ENCODE results near the gene EXOSC5. TPM values are rescaled to one million over a fixed set of nuclear protein-coding genes. Genes with fewer than 3 reads are reported as not detected.
"Not testable (repeated sequence)": the region's sequence is repeated elsewhere in the genome, so short reads cannot be mapped to it uniquely, and the experiment has no call there.

Gene EXOSC5
- polyA plus RNA-seq, 4 donors, result 8.3 to 20.2 (median 14.2) TPM

DNA sequence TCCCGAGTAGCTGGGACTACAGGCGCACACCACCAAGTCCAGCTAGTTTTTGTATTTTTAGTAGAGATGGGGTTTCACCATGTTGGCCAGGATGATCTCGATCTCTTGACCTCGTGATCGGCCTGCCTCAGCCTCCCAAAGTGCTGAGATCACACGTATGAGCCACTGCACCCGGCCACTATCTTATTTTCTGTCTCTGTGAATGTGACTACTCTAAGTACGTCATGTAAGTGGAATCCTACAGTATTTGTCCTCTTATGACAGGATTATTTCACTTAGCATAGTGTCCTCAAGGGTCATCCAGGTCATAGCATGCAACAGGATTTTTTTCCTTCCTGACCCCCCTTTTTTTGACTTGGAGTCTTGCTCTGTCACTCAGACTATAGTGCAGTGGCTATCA, 25.6 kb downstream of the EXOSC5 start:
- no peak for DNase-seq (ENCODE audit: low read depth in 4 of 4, low spot score in 3 of 4)

DNA sequence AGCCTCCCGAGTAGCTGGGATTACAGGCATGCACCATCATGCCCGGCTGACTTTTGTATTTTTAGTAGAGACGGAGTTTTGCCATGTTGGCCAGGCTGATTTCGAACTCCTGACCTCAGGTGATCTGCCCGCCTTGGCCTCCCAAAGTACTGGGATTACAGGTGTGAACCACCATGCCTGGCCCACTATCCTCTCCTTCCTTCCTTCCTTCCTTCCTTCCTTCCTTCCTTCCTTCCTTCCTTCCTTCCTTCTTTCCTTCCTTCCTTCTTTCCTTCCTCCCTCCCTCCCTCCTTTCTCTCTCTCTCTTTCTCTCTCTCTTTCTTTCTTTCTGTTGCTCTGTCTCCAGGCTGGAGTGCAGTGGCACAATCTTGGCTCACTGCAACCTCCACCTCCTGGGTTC, 26.0 kb downstream of the EXOSC5 start:
- DNase-seq (ENCODE audit: low read depth in 4 of 4, low spot score in 3 of 4), result not testable (repeated sequence)

DNA sequence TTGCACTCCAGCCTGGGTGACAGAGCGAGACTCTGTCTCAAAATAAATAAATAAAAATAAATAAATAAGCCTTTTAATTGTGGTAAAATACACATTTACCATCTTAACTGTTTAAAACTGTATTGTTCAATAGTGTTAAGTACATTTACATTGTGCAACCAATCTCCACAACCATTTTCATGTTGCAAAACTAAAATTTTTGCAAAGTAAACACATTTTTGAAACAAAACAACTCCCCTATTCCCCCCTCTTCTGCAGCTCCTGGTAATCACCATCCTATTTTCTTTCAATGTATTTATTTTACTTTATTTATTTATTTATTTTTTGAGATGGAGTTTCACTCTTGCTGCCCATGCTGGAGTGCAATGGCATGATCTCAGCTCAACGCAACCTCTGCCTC, 27.4 kb downstream of the EXOSC5 start:
- DNase-seq (ENCODE audit: low read depth in 4 of 4, low spot score in 3 of 4), result no peak

DNA sequence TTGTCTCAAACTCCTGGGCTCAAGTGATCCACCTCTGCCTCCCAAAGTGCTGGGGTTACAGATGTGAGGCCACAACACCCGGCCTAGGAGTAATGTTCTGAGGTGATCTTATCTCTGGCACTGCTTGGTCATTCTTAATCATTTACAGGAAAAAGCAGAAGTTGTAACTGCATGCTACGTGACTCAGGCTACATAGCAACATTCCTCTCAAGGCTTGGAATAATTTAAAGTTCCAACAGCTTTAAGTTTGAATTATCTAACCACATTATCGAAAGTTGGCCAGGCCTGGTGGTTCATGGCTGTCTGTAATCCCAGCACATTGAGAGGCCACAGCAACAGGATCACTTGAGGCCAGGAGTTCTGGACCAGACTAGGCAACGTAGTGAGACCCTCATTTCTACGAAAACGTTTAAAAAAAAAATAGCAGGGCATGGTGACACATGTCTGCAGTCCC, 29.3 kb downstream of the EXOSC5 start:
- no peak for DNase-seq (ENCODE audit: low read depth in 4 of 4, low spot score in 3 of 4)

DNA sequence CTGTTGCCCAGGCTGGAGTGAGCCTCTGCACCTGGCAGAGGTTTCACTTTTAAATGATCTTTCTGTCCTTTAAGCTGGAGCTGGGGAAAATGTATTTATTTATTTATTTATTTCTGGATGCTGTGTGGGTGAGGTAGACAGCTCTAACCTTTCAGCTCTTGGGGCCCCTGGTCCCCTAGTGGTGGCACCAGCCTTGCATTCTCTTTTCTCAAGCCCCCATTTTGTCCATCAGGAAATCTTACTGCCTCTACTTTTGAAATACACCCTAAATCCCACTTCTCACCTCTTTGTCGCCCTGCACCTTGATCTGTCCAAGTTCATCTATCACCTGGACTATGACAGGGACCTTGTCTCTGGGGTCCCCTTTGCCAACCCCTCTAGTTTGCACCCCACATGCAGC, 31.1 kb downstream of the EXOSC5 start:
- no peak for DNase-seq (ENCODE audit: low read depth in 4 of 4, low spot score in 3 of 4)

DNA sequence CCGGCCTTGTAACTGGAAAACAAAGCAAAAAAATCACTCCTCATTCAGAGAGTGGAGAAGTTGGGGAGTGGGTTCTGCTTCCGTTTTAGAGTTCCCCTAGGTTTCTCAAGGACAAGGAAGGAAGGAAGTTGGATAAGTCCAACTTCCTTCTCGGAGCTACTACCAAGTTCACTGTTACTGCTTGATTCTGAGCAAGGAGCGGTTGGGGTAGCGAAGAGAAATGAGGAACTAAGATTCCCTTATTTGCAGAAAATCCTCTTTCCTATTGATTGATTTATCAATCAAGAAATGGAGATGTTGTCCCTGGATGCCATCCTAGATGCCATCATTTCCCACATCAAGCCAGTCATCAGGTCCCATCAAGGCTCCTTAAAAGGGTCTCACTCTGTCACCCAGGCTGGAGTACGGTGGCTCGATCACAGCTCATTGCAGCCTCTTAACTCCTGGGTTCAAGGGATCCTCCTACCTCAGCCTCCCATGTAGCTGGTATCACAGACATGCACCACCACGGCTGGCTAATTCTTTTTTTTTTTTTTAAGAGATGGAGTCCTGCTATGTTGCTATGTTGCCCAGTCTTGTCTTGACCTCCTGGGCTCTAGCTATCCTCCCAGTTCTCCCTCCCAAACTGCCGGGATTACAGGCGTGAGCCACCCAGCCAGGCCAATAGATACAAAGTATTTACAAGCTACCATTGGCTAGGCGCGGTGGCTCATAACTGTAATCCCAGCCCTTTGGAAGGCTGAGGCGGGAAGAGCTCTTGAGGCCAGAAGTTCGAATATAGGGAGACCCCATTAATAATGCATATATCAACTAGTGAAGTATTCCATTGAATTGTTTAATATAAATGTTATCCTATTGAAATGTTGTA, 32.4 kb downstream of the EXOSC5 start:
- no peak for DNase-seq (ENCODE audit: low read depth in 4 of 4, low spot score in 3 of 4)

DNA sequence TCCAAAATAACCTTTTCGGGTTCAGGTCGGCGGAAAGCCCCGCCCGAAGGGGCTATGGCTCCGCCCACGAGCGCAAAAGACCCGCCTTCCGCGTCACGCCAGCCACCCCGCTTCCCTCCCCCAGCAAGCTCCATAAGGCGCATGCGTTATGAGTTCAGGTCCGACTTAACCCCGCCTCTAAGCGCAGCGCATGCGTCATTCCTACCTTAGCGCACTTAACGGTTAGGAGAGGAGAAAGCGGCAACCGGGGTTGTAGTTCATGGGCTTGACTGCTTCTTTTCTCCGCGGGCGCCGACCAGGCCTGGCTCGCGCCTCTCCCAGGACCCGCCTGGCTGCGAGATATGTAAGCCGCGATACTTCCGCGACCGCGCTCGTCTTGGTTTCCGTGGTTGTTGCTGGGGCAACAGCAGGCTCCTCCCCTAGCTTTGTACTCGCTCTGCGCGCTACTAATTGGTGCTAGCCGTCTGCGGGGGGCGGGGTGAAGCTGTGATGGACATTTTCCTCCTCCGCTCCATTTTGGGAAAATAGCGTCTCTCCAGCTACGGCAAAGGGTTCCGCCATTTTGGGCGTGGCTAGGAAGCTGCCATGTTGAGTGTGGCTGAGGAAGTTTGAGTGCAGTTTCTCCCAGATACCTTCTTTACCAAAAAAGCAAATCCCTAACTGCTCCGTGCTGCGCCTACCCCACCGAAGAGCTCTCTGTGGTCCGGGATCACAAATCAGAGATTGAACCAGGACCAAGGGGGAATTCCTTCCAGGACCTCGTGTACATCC, 33.2 kb downstream of the EXOSC5 start, which contains the start of gene B9D2:
B9D2 (minus strand) TSS at position 397 of the 771 bp plus-strand sequence. CDS start 630 bp downstream, outside the sequence.
- DNase-seq (ENCODE audit: low read depth in 4 of 4, low spot score in 3 of 4), result peak; percentile 96 to 97 (median 97)

DNA sequence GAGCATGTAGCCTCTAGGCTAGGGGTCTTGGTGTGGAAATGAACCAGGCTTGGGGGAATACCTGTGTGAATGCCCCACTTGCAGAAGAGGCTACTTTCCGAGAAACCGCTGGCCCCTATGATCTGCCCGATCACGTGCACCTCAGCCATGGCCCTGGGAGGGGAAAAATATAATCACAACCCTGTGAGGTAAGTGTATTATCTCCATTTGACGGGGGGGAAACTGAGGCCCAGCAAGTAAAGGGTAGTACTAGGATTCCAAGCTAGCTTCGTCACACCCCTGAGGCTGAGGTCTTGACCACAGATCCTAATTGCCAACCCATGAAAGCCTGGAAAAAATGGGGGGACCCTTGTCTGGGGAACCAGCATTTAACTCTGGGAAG, 33.8 kb downstream of the EXOSC5 start:
- DNase-seq (ENCODE audit: low read depth in 4 of 4, low spot score in 3 of 4), result no peak

DNA sequence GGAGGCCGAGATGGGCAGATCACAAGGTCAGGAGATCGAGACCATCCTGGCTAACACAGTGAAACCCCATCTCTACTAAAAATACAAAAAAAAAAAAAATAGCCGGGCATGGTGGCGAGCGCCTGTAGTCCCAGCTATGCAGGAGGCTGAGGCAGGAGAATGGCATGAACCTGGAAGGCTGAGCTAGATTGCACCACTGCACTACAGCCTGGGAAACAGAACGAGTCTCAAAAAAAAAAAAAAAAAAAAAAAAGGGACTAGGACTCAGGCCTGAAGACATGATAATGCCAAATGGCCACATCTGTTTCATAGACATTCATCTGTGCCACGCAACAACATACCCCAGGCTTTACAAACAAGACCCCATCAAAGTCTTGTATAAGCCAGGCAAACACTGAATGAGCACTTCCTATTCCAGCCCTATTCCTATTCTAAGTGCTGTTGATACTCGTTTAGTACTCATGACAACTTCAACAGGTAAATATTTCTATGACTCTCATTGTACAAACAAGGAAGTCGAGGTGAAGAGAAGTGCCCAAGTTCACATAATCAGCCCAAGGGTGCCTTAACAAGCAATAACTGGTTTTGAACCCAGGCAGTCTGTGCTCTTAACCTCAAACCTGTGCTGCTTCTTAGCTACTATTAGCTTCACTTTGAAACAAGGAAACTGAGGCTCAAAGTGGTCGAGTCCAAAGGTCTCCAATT, 34.9 kb downstream of the EXOSC5 start:
- DNase-seq (ENCODE audit: low read depth in 4 of 4, low spot score in 3 of 4), result no peak

DNA sequence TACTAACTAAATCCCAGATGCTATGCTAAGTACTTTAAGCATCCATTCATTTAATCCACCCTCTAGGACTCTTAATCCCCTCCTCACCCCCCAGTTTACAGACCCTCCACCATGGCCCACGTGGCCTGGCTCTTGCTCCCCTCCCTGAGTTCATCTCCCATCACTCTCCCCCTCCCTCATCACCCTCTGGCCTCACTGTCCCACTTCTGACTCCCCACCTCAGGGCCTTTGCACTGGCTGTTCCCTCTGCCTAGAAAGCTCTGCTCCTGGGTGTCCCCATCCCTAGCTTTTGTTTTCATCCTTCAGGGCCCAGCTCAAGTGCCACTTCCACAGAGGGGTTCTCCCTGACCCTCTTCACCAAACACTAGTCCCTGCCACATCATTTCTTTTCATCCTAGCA, 37.4 kb downstream of the EXOSC5 start:
- DNase-seq (ENCODE audit: low read depth in 4 of 4, low spot score in 3 of 4), result no peak

DNA sequence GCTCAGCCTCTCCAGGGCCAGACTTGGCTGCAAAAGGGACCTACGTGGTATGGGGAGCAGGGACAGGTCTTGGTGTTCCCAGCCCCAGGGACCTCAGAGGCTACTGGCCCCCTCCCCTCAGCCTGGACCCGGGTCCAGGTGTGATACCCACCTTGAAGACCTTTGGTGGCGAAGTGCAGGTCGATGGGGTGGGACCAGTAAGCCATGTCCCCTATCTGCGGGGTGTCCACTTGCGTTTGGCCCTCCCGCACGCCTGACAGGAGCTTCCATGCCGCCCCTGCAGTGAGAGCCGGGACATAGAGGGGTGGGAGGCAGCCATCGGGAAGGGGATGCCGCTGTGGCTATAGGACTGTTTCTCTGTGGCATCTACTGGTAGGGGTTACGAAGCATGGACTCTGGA, 39.4 kb downstream of the EXOSC5 start:
- no peak for DNase-seq (ENCODE audit: low read depth in 4 of 4, low spot score in 3 of 4)

DNA sequence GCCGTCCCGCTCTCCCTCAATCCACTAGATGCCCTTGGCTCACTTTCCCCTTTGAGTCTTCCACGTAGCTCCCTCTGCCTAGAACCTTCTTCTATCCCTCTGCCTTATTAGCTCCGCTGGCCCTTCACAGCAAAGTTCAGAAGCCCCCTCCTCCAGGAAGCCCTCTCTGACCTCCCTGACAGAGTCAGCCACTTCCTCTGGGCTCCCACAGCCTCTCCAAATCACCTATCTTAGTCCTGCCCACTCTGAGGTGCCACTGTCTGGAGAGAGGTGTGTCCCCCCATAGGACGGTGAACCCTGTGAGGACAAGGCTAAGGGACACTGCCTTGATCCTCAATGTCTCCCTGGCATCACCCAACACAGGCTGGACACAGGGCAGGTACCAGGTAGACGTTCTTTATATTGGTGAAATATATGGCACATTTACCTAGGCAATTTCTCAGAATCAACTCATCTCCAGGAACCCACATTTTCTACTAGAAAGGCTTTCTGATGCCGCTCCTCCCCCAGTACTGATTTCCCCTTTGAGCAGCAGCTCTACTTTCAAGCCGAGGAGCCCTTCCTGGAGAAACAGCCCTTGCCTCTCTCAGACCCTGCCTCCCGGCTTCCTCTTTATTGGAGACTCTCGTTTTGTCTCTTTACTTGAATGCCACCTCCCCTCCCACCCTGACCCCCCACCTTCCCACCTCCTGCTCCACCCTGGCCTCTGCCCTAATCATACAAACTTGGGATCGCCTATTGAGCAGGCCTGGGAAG, 40.0 kb downstream of the EXOSC5 start:
- no peak for DNase-seq (ENCODE audit: low read depth in 4 of 4, low spot score in 3 of 4)

DNA sequence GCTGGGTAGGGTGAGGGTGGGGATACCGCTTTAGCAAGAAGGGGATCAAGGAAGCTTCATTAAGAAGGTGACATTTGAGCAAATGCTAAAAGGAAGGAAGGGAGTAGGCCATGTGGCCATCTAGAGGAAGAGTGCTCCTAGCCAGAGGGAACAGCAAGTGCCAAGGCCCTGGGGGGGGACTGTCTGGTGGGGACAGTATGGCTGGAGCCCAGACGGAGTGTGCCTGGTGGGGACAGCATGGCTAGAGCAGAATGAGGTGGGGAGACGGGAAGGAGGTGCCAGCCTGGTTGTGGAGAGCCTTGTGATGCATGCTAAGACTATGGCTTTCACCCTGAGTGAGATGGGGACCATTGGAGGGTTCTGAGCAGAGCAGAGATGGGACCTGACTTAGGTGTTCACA, 41.4 kb downstream of the EXOSC5 start:
- no peak for DNase-seq (ENCODE audit: low read depth in 4 of 4, low spot score in 3 of 4)

DNA sequence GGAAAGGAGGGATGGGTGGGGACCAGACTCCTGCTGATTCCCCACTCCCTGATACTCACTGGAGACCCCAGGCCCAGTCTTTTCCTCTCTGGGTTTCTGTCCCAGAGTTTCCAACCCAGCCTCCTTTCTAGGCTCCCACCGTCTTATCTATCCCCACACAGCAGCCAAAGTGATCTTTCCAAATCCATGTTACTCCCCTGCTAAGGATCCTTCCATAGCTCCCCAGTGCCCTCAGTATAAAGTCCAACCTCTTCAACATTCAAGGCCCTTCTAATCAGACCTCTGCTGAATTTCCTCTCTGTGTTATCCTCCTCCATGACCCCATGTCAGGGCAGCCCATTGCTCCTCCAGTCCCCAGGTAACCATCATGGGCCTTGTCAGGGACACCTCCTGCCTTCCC, 42.1 kb downstream of the EXOSC5 start:
- DNase-seq (ENCODE audit: low read depth in 4 of 4, low spot score in 3 of 4), result no peak

DNA sequence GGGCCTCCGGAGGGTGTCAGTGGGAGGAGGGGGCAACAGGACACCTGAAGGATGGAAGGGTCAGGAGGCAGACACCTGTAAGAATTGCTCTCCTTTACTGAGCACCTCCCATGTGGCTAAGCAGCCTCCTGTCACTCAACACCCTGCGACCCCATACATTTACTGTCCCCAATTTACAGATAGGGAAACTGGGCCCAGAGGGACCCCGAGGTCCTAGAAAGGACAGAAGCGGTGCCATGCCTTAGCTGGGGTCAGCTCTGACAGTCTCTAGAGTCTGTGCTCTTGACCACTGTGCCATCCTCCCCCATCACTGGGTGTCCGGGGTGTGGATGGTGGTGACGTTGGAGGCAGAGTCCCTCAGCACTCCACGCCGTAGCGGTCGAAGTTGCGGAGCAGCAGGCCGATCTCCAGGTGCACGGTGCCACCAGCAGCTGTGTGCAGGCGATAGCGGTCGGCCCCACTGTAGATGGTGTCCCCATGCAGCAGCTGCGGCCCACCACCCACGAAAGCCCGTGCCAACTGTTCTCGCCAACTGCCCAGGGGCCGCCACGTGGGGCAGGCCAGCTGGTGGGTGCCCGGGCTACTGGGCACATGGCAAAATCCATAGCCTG, 42.7 kb downstream of the EXOSC5 start:
- DNase-seq (ENCODE audit: low read depth in 4 of 4, low spot score in 3 of 4), result no peak

DNA sequence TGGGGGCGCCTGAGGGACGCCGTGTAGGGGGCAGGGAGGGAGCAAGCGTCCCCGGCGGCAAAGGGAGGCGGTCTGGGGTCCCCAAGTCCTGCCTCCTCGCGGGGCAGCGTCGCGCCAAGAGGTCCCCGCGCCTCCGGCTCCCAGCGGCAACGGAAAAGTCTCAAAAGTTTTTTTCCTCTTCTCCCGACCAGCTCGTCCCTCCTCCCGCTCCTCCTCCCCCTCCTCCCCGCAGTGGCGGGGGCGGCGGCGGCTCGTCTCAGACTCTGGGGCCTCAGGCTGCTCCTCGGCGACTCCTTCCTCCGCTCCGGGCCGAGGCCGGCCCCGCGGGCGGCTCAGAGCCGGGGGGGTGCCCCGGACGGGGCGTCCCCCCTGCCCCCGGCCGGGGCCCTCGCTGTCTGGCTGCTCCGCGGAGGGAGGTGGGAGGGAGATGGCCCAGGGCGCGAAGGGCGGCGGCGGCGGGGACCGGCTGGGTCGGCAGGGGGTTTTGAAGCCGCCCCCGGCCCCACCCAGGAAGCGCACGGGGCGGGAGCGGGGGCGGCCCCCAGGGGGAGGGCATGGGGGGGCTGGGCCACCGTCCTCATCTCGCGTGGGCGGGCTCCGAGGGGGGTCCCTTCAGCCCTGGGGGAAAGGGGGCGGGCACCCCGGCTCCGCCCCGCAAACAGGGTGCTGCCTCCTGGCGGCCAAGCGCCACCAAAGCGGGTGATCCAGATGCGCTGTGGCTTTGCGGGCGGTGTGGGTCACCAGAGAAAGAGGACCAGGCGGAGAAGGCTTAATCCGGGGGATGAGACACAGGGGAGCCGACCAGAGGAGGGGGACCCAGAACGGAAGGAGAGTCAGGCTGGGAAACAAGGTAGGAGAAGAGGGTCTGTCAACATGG, 43.5 kb downstream of the EXOSC5 start, which contains the start of gene TGFB1:
TGFB1 (minus strand) TSS at position 457 of the 877 bp plus-strand sequence. CDS start 878 bp downstream, outside the sequence.
- no peak for DNase-seq (ENCODE audit: low read depth in 4 of 4, low spot score in 3 of 4)

DNA sequence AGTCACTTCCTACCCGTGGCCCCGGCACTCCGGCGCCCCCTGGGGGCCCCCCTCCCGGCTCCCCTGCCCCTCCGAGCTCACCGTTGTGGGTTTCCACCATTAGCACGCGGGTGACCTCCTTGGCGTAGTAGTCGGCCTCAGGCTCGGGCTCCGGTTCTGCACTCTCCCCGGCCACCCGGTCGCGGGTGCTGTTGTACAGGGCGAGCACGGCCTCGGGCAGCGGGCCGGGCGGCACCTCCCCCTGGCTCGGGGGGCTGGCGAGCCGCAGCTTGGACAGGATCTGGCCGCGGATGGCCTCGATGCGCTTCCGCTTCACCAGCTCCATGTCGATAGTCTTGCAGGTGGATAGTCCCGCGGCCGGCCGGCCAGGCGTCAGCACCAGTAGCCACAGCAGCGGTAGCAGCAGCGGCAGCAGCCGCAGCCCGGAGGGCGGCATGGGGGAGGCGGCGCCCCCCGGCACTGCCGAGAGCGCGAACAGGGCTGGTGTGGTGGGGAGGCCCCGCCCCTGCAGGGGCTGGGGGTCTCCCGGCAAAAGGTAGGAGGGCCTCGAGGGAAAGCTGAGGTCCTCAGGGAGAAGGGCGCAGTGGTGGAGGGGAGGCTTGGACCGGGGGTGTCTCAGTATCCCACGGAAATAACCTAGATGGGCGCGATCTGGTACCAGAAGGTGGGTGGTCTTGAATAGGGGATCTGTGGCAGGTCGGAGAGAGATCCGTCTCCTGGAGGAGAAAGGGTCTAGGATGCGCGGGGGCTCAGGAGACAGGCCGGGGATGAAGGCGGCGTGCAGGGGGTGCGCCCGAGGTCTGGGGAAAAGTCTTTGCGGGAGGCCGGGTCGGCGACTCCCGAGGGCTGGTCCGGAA, 44.3 kb downstream of the EXOSC5 start:
- DNase-seq (ENCODE audit: low read depth in 4 of 4, low spot score in 3 of 4), result no peak

DNA sequence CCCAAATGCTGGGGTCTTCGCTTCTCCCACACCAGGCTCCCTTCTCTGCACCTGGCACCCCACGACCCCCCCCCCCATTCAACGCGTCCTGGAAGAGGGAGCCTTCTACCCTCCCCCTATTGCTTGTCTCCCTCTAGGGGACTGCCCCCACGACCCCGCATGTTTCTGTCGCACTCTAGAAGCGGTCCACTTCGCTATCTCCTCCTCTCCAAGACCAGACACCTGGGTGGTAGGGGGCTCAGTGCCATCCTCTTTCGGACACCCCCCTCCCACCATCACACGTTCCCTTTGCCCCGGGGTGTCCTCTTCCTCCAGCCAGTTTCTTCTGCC, 44.9 kb downstream of the EXOSC5 start:
- no peak for DNase-seq (ENCODE audit: low read depth in 4 of 4, low spot score in 3 of 4)

Data from left renal pelvis (tissue), 4 donors.